Fibroblast of skin of left quadriceps (primary cell): Measurements from ENCODE around the gene INPPL1.

ENCODE experiments used
- DNase-seq, 2 experiments: peaks; one replicate each; pipeline ENCODE4 v3.0.0-alpha.2; 2013; ENCODE audit warnings: low read depth in 2 of 2

Gene INPPL1

DNA sequence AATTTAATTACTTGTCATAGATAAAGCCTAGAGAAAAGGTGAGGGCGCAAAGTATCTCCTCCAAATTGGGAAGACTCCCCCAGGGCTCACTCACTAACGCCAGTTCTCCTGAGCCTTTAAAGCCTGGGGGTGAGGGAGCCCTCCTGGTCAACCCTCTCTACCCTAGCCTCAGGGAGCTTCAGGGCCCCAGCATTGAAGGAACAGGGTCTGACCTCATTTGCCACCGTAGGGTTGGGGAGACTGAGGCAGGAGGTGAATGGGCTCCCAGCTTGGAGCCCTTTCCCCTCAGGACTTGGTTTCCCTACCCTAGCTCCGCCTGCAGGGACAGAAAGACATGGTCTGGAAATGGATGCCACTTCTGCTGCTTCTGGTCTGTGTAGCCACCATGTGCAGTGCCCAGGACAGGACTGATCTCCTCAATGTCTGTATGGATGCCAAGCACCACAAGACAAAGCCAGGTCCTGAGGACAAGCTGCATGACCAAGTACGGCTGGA is 6.3 kb upstream of the INPPL1 start:
- no peak for DNase-seq

DNA sequence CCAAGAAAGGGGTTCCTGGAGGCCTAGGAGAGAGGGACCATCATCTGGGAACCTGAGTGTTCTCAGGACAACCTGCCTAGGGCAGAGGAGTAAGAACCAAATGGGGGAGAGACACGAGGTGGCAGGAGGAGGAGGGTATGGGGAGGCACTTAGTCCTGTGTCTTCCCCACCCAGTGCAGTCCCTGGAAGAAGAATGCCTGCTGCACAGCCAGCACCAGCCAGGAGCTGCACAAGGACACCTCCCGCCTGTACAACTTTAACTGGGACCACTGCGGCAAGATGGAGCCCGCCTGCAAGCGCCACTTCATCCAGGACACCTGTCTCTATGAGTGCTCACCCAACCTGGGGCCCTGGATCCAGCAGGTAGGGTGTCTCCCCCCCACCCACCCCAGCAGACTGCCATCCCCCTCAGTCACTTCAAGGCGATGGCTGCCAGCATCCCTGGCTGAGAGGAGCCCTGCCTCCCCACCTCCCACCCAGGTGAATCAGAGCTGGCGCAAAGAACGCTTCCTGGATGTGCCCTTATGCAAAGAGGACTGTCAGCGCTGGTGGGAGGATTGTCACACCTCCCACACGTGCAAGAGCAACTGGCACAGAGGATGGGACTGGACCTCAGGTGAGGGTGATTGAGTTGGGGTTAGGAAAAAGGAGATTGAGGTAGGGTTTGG is 3.7 kb upstream of the INPPL1 start:
- DNase-seq, result no peak

DNA sequence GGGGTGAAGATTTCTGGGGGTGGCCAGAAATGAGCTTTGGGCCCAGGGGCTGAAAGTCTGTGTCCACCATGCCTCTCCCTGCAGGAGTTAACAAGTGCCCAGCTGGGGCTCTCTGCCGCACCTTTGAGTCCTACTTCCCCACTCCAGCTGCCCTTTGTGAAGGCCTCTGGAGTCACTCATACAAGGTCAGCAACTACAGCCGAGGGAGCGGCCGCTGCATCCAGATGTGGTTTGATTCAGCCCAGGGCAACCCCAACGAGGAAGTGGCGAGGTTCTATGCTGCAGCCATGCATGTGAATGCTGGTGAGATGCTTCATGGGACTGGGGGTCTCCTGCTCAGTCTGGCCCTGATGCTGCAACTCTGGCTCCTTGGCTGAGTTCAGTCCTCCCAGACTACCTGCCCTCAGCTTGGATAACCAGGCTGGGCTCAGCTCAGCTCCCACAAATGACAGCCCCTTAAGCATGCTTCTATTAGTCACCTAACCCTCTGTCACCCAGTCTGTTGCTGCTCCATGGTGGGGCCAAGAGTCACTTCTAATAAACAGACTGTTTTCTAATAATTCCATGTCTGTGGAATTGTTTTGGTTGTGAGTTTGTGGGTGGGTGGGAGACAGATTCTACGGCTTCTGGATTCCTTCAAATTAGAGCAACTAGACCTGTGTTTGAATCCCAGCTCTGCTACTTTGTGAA is 3.0 kb upstream of the INPPL1 start:
- DNase-seq, result no peak

DNA sequence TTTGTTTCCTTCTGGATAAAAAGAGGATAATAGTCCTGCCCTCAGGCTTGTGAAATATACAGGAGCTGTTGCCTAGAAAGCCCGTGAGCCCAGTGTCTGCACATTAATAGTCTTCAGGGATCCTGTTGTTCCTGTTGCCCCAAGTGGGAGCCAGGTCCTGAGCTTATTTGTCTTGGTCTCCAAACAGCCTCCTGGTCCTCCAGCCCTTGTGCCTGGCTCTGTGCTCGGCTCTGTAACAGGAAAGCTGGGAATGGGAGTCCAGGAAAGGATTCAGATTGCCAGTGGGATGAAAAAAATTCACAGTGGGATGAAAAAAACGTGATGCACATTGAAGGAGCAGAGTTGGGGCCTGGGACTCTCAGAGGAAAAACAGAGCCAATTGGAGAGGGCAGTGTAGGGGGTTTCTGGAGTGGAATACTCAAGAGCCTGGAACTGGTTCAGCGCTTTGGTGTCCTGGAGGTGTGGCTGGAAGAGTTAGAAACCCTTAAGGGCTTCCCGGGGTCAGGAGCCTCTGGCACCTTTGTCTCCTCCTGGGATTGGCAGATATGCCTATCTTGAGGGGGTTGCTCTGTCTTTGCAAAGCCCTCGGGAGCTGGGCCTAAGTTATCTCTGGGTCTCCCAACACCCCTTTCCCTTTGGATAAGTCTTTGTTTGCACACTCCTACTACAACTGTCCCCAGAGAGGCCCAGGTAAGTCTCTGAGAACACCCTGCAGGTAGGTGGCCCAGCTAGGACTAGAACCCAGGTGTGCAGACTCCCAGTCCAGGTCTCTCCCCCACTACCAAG is 2.3 kb upstream of the INPPL1 start:
- no peak for DNase-seq

DNA sequence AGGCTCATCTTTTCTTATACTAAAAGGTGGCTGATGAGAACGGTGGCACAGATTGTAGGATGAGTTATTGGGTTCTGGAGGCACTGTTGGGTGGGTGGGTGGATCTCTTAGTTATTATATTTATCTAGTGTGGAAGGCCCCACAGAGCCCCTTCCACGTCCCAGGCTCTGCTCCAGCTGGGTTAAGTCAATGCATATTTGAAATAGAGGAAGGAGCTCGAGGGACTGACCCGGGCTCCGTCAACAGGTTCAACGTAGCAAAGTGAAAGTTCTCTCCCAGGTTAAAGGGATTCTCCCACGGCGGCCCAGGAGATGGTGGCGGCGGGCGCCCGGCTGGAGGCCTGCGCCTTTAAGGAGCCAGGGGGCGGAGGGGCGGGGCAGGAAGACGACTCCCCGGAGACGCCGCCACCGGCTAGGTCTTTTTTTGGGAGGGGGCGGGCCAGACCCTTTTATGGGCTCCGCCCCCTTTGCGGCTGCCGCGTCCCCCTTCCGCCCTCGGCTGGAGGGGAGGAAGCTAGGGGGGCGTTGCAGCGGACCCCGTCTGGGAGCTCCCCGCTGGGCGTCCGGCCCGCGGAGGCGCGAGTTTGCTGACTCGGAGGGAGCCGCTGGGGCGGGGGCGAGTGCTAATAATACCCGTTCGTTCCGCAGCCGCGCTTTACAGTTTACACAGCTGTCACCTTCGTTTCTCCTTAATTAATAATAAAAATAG is 1.5 kb upstream of the INPPL1 start:
- DNase-seq, result peak; percentile 88 to 89

DNA sequence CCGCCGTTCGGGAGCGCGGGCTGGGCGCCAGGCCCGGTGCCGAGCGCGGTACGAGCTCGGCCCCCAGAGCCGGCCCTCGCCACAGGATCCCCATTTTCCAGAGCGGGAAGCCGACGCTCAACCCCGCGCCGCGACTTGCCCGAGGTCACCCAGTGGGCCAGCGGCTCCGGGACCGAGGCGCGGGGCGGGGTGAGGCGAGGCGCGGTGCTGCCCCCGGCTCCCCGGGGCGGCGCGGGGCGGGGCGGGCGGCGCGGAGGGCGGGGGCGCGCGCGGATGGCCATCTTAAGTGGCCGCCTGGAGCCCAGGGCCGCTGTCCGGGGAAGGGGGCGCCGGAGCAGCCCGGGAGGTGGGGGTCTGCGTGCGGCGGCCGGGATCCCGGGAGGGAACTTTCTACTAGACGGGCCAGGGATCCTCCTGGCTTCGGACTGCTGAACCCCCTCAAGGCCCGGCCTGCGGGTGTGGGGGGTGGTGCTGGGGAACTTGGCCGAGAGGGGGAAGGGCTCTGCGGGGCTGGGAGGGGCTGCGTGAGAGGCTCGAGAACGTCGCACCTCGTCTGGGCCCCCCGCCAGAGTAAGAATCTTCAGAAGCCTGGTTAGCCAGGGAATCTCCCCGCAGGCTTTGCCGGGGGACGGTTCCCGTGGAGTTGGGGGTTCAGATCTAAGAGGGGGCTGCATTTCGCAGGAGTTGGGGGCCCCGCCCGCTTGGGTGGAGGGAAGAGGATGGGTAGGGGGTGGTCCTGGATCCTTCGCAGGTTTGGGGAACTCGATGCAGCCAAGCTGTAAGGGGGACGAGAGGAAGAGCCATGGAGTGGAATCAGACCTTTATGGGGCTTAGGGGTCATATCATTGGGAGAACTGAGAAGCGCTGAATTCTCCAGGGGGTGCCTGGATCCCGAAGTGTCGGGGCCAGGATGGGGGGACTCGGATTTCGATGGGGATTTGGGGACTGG is 678 bp upstream of the INPPL1 start:
- DNase-seq, result peak; percentile 53 to 56

DNA sequence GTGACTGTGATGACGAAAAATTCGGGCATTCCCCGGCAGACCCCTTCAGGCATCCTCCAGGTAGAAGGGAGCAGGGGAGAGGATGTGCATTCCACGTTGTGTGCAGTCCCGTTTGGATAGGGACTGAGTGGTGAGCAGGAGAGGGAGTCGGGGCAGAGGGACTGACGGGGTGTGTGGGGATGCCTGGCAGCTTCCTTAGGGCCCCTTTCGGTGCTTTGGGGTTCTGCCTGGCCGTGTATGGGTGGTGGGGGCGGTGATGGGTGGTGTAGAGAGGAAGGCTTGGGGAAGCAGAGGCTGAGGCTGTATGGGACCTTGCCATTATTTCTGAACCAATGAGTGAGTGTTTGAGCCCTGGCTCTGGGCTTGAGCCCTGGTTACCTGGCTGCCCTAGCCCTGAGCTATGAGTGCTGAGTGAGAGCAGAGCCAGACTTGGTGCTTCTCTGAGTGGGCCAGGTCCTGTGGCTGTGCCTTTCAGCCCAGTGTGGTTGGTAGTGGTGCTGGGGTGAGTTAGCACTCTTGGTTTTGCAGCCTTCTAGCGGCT is 914 bp downstream of the INPPL1 start:
- DNase-seq, result no peak

DNA sequence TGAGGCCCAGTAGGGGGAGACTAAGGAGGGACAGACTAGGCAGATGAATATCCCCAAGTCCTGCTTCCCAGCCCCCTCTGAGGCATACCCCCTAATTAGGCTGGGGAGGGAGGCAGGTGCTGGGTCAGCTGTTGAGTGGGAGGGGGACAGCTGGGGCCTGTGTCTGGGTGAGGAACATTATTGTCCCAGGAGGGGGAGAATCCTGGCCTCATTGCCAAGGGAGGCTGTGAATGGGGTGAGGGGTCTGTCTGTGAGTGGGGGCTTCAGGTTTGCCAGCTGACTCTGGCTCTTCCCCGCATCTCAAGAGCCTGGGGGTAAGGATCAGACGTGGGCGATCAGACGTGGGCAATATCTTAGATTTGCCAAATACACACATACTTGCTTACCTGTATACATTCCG is 2.1 kb downstream of the INPPL1 start:
- no peak for DNase-seq

DNA sequence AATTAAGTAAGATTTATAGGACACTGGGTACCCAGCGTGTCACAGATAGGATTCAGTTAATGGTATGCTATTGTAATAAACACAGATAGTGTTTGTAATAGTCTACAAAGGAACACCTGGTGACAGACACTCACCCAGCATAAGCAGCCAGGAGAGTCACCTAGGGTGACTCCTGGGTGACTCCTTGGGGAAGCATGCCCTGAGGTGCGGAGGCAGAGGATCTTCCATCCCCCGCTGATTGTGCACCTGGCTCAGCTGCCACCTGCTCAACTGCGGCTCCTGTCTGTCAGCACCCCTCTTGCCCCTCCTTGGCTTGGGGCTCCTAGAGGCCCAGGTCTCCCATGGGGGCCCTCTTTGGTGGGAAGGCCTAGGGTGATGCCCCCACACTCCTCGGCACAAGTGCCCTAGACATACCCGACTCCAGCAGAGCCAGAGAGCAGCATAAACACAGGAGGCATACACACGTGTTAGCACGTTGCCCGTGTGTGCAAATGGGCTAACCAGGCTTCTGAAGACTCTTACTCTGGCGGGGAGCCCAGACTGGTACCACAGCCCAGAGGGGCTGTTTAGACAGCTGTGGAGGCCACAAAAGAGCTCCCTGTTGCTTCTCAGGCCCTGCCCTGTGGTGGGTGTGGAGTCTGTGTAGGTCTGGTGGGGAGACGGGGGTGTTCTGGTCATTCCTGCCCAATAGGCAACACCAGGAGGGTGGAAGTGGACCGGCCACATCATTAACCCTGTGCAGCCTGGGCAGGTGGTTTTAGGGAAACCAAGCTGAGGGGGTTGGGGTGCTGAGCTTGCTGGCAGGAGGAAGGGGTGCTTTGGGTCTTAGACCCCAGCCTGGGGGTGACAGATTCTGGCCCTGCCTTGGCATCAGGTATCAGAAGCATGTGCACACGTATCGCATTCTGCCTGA is 3.0 kb downstream of the INPPL1 start:
- DNase-seq, result no peak

DNA sequence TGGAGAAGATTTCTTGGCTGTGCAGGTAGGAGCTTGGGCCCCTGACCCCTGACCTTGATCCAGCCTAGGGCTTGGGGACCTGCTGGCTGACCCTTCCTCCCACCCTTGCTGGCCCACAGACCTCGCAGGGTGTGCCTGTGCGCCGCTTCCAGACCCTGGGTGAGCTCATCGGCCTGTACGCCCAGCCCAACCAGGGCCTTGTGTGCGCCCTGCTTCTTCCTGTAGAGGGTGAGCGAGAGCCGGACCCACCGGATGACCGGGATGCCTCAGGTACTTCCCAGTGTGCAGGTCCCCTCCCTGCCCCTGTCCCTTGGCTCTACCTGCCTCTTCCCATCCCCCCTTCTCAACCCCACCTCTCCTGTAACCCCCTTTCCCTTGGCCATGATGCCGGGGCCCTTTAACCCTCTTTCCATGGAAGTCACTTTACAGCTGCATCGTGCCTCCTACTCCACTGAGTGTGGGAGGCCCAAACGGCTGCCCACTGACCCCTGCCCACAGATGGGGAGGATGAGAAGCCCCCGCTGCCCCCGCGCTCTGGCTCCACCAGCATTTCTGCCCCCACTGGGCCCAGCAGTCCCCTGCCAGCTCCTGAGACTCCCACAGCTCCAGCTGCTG is 3.8 kb downstream of the INPPL1 start:
- DNase-seq, result no peak

DNA sequence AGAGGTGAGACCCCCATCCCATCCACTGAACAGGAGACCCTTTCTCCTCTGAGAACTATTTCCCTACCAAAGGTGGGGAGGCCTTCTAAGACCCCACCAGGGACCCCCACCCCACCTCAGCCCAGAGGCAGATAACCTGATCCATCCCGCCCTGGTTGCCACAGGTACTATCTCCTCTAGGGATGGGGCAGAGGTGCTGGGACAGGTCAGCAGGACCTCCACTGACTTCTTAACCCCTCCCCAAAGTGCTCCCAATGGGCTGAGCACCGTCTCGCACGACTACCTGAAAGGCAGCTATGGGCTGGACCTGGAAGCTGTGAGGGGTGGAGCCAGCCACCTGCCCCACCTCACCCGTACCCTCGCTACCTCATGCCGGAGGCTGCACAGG is 4.3 kb downstream of the INPPL1 start:
- no peak for DNase-seq

DNA sequence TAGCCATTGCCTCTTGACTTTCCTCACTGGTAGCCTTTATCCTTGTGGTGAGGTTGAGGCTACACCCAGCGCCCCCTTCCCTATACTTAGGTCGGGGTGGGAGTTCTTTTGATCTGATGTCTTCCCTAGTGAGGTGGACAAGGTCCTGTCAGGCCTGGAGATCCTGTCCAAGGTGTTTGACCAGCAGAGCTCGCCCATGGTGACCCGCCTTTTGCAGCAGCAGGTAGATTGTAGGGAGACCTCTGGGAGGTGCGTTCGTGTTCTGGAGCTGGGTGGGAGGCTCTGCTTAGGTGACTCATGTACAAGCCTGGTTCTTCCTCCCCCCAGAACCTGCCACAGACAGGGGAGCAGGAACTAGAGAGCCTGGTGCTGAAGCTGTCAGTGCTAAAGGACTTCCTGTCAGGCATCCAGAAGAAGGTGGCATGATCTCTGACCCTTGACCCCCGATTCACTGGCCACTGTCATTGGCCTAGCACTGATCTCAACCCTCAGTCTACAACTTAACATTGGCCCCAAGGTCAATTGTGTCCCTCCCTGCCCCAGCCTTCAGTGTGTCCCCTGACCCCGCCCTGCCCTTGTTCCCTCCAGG is 4.9 kb downstream of the INPPL1 start:
- no peak for DNase-seq

DNA sequence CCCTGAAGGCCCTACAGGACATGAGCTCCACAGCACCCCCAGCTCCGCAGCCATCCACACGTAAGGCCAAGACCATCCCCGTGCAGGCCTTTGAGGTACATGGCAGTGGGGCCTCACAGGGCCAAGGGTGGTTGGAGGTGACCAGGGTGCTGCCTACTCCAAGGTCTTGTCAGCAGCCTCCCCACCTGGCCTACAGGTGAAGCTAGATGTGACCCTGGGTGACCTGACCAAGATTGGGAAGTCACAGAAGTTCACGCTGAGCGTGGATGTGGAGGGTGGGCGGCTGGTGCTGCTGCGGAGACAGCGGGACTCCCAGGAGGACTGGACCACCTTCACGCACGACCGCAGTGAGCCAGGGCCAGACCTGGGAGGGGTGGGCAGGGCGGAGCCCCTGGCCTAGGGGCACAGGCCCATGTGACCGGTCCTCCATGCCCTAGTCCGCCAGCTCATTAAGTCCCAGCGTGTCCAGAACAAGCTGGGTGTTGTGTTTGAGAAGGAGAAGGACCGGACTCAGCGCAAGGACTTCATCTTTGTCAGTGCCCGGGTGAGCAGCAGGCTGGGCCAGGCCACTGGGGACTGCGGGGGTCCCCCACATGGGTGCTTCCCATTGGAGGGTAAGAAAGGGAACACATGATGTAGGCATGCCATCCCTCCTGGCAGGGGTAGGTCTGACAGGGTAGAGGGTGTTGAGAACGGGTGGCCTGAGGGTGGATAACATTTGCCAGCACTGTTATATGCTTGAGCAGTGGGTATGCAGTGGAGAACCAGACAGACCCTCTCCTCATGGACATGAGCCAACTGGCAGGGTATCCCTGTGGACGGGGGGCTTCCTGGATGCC is 5.6 kb downstream of the INPPL1 start:
- no peak for DNase-seq

DNA sequence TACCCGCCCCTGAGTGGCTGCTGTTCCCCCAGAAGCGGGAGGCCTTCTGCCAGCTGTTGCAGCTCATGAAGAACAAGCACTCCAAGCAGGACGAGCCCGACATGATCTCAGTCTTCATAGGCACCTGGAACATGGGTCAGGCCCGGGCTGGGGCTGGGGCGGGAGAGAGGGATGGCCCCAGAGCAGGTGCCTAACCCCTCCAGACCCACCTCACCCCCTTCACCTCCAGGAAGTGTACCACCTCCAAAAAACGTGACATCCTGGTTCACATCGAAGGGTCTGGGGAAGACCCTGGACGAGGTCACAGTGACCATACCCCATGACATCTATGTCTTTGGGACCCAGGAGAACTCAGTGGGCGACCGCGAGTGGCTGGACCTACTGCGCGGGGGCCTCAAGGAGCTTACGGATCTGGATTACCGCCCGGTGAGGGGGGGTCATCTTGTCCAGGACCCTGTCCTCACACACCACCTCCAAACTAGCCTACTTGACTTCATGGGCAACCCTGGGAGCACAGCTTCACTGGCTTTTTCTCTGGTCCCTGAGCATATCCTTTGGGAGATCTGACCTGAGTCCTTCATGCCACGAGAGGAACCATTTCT is 6.3 kb downstream of the INPPL1 start:
- DNase-seq, result no peak

DNA sequence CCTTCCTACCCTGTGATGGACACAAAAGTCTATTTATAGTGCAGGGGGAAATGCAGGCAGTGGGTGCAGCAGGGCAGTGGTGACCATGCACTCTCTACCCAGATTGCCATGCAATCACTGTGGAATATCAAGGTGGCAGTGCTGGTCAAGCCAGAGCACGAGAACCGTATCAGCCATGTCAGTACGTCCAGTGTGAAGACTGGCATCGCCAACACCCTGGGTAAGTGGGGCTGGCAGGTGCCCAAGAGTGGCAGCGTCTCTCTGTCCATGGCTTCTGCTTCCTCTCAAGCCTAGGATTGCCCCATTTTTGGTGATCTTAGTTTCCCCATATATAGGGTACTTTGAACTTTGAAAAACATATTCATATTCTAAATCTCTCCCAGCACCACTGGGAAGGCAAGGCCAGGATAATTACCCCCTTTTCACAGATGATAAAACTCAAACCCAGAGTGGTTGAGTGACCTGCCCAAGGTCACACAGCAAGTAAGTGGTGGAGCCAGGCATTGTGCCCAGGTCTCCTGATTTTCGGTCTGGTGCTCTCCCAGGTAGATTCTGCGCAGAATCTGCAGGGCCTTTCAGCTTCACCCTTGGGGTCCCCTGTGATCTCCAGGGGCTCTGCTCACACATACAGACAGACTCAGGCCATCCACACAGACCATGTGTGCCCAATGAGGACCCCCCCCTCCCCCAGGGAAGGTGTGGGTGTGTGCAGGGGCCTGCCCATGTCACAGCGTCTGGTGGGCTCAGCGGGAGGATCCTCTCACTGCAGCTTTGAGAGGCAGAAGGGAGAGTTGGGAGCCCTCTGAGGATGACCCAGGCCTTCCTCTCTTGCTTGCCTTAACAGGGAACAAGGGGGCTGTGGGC is 7.1 kb downstream of the INPPL1 start:
- no peak for DNase-seq

DNA sequence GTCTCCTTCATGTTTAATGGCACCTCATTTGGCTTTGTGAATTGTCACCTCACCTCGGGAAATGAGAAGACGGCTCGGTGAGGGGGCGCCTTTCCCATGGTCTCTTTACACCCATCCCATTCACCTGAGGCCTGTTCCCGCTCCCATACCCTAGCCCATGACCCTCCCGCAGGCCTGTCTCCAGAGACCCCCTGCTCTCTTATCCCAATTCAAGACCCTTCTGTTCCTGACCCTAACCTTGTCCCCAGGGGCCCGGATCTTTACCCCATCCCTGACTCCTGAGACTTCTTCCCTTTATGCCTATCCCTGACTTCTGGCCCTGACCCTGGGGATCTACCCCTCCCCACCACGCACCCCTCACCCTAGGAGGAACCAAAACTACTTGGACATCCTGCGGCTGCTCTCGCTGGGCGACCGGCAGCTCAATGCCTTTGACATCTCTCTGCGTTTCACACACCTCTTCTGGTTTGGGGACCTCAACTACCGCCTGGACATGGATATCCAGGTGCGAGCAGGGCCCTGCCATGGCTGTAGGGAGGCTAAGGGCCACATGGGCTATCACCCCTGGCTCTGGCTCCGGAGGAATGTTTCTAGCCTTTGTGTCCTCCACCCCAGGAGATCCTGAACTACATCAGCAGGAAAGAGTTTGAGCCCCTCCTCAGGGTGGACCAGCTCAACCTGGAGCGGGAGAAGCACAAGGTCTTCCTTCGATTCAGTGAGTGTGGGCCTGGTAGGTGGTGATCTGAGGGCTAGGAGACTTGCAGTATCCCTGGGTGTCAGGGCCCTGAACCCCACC is 7.9 kb downstream of the INPPL1 start:
- no peak for DNase-seq
